NOMO-1 treated with DMSO at 0.1 percent for 48 hours (cell line): Measurements from ENCODE around the gene MARK3.
"Not testable (repeated sequence)": the region's sequence is repeated elsewhere in the genome, so short reads cannot be mapped to it uniquely, and the experiment has no call there.

Source experiments
- DNase-seq: peaks from one replicate; lab custom pipeline; 2025; ENCODE audit not compliant: unreplicated experiment; lab: John Stamatoyannopoulos, UW

The MARK3 gene

GRCh38 chr14:103524002-103524935 is 139.1 kb downstream of the MARK3 start:
- no peak for DNase-seq

DNA sequence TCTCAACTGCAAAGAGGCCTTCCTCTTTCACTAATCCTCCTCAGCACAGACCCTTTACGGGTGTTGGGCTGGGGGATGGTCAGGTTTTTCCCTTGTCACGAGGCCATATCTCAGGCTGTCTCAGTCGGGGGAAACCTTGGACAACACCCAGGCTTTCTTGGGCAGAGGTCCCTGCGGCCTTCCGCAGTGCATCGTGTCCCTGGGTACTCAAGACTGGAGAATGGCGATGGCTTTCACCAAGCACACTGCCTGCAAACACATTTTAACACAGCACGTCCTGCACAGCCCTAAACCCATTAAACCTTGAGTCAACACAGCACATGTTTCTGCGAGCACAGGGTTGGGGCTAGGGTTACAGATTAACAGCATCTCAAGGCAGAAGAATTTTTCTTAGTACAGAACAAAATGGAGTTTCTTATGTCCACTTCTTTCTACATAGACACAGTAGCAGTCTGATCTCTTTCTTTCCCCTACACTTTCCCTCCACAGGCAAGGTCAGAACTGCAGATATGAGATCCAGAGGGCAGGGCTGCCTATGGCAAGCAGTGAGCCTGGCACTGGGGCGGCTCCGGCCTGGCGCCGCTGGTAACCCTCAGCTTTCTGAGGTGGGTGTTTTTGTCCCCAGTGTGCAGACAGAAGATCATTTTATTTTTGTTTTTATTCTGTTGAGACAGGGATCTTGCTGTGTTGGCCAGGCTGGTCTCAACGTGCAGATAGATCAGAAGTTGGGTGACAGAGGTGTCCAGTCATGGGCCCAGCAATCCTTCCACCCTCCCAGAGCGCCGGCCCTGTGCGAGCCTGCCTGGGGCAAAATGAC is 140.4 kb downstream of the MARK3 start:
- DNase-seq = not testable (repeated sequence)

- DNase-seq = peak; percentile 14
These were observed 141.2 kb downstream of the MARK3 start for GRCh38 chr14:103526247-103526913.

- DNase-seq = no peak
These were observed 141.7 kb downstream of the MARK3 start for GRCh38 chr14:103526914-103527248.

DNA sequence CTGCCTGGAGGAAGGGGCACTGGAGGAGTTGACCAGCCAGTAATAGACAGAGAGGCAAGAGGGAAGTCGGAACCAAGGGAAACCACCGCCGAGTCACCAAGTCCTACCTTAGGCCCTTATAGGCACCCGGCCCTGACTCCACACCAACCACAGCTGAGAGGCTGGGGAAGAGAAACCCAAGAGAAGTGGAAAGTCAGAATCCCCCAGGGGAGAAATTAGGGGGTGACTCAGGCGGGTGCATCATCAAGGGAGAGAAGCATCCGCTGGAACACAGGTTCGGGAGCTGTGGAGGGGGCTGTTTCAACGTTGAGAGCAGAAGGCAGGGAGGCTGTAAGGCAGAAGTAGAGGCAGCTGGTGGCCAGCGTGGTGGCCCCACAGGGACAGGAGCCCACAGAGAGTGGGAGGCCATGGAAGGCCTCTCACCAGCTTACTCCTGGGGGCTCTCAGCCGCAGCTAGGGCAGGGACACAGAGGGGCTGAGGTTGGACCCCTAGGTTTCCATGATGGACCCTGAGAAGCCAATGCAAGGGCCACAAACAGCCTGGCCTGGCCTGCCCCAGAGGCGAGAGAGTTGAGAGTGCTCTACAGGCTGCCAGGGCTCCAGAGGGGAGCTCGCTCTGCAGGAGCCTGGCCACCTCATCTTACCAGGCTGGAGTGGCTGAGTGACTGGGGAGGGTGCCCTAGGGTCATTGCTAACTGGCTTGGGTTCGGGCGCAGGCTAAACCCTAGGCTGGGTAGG is 142.4 kb downstream of the MARK3 start:
- no peak for DNase-seq

DNA sequence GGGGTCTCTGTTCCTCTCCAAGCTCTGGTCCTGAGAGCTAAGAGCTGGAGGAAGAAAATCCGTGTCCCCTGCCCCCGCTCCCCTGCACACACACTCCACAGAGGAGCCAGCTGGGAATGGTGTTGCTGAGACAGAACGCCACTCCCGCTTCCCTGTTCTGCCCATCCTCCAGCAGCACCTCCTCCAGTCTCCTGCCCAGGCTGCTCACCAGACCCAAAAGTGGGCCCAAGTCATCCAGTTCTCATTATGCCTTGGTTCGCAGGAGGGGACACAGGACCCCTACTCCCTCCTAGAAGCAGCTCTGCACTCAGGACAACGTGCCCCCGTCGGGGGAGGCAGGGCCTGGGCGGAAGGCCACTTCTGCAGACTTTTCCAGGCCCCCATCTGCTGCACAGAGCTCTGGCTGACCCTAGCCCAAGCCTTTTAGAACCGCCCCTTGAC is 143.0 kb downstream of the MARK3 start:
- no peak for DNase-seq

GRCh38 chr14:103528587-103529382 is 143.6 kb downstream of the MARK3 start, which contains the start of gene TRMT61A:
TSS of gene TRMT61A (plus strand) at chr14:103529196. CDS start at chr14:103529979, 783 bp downstream.
- DNase-seq = peak; percentile 49

GRCh38 chr14:103529383-103530365 is 144.5 kb downstream of the MARK3 start:
- no peak for DNase-seq

GRCh38 chr14:103530390-103530789 is 145.2 kb downstream of the MARK3 start:
- no peak for DNase-seq

DNA sequence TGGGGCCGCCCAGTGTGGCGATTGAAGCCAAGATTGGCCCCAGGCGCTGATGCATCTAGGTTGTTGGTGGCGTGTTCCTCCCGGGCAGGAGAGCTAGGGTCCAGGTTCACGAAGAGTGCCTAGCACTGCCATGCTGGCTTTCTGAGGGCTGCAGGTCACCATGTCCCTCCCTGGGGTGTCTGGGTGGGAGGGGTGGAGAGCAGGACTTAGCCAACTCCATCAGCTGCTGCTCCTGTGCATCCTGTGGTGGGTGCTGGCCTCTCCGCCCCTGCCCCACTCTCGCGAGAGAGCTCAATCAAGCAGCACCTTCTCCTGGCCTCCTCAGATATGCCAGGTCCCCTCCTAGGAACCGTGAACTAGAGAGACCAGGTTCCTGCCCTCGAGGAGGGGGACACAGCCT is 145.6 kb downstream of the MARK3 start:
- DNase-seq = no peak

DNA sequence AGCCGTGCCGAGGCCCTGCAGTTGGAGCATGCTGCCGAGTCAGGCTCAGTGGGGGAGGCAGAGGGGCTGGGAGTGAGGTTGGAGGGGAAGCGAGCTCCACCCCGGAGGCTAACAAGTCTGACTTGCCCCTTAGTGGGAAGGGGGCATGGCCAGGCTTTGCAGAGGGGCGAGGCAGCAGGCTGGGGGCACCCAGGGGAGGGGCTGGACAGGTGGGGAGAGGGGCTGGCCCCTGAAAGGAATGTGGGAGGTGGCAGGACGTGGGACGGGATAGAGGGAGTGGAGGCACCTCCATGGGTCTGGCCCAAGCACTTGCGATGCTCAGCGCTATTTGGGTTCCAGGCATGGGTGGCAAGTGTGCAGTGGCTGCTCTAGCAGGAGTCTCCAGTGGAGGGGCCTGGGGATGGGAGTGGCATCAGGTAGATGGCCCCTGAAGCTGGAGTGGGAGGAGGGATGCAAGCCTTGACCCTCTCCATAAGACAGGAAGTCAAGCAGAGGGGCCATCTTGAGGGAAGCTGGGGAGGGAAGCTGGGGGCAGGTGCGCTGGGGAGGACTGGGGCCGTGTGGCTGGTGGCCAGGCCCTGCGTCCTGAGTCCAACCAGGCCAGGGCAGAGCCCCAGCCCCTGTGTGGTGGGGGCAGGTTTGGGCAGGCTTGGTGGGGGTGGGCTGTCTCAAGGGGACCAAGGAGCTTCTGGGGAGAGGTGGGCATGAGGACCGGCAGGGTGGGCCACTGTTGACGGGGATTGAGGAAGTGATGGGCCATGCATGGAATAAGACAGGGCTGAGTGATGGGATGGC is 146.4 kb downstream of the MARK3 start:
- no peak for DNase-seq

- no peak for DNase-seq
These were observed 147.3 kb downstream of the MARK3 start for GRCh38 chr14:103532216-103533136.

DNA sequence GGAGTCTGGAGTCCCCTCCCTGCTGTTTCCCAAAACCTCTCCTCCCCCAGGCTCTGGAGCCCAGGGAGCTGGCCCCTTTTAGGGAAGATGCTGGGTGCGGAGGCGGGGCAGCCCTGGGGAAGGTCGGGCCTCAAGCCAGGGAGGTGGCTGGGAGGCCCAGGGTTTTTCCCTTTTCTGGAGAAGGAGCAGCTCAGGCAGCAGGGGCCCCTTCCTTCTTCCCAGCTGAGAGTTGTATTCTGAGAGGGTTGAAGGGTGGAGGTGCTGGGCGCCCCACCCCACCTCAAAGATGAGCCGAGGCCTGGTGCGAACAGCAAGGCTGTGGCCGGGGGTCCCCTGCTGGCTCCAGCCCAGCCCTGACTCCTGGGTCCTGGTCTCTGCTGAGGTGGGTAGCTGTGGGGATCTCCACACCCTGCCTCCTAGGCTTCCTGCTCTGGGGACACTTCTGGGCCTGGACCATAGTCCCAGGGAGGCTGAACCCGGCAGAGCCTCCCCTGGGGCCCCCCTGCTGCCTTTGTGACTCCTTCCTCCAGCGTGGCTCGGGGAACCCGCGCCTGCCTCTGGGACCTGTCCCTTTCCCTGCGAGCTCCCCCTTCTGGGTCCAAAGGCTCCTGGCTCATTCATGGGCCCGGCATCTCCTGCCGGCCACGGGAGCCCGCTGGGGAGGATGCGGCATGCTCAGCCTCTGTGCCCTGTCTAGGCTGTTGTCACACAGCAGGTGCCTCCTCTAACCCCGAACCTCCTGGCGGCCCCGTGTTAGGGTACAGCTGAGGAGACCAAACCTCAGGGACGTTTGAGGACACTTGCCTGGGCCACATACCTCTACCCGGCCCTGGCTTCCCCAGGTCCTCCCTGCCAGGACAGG is 148.2 kb downstream of the MARK3 start:
- no peak for DNase-seq

GRCh38 chr14:103533999-103534575 is 148.9 kb downstream of the MARK3 start:
- DNase-seq = no peak

- DNase-seq = no peak
These were observed 149.4 kb downstream of the MARK3 start for GRCh38 chr14:103534576-103535061.
